M059J (cell line): ENCODE measurements around the gene CENPX. TPM values are rescaled to one million over a fixed set of nuclear protein-coding genes. Genes with fewer than 3 reads are reported as not detected.
A peak's percentile ranks its signal among the peaks of the same experiment; 100 is the strongest.

ENCODE experiments used
- DNase-seq: peaks from one replicate; pipeline ENCODE4 v3.0.0-alpha.2; 2012; ENCODE audit warnings: low read depth
- total RNA-seq: library from RNA; depleted of rRNA; stranded (reverse); fragments of >200 nt; shearing (Covaris generic); gene quantifications from 2 replicates; pipeline ENCODE4 v1.2.3, GENCODE V29; 2014

Gene CENPX
- total RNA-seq, 1 experiment from 2014 or later = 155 TPM

DNA sequence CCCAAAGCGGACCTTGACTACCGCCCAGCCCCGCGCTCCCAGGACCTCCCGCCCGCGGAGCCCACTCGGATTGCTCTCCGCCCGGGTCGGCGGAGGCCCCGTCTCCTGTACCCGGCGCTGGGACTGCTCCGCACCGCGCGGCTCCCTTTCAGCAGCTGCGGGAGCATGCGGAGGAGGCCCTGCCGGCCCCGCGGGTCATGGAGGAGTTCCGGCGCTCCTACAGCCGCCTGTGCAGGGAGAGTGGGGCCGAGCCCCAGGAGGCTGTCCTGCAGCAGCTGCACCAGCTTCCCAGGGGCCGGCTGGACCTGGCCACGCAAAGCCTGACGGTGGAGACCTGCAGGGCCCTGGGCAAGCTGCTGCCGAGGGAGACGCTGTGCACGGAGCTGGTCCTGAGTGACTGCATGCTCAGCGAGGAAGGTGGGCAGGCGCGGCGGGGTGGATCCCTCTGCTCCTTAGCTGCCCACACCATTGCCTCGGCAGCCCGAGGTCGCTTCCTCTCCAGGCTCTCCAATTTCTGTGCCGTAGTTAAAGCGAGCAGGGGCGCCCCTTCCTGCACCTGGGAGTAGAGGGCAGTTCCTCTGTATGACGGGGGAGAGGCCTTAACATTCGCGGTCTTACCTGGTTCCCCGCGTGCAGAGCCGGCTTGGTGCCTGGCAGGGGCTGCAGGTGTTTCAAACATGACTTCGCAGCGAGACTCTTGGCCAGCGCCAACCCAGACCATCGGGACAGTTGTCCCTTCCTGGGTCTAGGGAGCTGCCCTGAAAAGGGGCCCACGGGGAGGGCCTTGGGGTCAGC lies 966 bp upstream of the CENPX start:
- DNase-seq = peak; percentile 25

DNA sequence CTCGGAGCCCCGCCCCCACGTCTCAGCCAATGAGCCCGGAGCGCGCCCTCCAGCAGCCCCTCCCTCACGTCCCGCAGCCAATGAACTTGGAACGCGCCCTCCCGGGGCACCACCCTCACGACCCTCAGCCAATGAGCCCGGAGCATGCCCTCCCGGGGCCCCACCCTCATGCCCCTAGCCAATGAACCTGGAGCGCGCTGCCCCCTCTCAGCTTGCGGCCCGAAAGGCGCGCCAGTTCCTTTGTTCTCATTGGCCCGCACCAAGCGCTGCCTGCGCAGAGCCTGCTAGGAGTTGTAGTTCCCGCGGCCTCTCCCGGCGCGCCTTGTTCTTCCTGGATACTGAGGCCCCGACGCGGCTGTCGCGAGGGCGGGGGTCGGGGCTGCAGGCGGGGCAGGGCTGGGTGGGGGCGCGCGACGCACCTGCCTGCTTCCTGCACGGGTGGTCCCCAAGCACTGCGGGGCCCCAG lies 336 bp upstream of the CENPX start, which contains the start of gene LRRC45:
Gene LRRC45, plus strand, starts transcription at position 325 of the 466 bp plus-strand sequence. CDS start 339 bp downstream, outside the sequence.
- peak; percentile 99 for DNase-seq

DNA sequence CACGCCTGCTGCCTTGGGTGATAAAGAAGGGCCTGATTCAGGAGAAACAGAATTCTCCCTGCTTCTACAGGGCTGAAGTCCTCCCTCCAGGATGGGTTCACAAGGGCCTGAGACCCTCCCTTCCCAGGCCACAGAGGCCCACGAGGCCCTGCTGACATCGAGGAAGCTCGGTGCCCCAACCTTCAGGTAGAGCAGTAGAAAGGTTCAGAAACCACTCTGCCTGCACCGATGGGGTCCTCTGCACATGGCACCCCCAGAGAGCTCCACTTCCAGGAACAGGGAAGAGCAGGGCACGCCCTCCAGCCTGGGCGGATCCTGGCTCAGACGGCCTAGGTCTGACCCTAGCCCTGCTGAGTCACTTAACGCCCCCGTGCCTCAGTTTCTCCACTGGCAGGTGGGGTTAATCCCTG lies 773 bp downstream of the CENPX start:
- no peak for DNase-seq

- peak; percentile 82 for DNase-seq
Observed at GRCh38 chr17:82021107-82021899, 1.4 kb downstream of the CENPX start.

DNA sequence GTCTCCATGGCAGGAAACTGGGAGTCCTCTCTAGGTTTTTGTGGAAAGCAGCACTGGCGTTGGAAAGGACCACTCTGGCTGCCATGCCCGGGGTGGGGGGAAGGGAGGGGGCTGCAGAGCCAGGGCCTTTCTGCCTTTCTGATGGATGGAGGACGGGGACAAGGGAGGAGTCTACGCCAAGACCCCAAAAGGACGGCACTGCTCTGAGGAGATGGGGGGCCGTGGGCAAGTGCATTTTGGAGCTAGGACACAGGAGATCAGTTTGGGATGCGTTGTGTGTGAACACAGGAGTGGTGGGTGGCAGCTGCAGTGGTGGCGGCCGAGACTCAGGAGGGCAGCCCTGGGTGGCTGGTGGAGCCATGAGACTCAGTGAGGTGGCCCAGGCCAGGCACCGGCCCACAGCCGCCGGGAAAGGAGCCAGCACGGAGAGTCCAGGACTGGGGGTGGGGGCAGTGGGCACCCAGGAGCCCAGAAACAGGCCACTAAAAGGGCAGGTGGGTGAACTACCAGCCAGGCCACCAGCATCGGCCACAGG lies 2.0 kb downstream of the CENPX start:
- no peak for DNase-seq

DNA sequence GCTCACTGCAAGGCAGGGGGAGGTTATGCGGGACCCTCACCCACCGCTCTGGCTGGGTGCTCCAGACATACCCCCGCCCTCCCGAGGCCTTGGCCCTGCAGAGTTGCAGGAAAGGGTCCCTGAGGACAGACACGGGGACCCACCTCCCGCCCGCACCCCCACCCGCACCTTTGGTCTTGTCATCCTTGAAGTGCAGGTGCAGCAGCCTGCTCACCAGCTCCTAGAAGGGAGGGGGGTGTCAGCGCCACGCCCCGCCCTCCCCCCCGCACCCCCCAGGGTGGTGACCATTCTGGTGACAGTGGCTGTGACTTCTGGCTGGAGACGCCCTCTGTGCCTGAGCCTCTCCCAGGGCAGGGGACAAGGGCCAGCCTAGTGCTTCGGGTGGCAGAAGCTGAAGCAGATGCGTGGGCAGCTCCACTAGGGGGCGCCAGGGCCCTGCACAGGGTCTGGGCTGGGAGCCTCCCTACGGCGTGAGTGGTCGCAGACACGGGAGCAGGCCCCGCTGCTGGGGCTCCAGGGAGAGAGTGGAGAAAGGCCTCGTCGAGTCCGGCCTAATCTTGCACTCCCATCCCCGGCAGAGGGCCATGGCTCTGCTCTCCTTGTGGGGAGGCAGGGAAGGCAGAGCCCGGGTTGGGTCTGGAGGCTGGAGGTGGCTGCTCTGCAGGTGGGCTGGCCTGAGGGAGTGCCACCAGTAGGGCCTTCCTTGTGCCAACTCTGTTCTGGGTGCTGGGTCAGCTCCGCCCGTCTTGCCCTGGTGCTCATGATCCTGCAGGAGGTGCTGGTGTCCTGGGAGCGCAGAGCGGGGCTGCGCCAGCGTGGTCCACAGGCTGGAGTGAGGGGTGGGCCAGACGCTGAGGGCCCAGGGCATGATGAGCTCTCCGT lies 2.7 kb downstream of the CENPX start:
- peak; percentile 23 for DNase-seq

GRCh38 chr17:82018989-82019689 lies 3.5 kb downstream of the CENPX start:
- DNase-seq = no peak

- DNase-seq = peak; percentile 61
Observed at GRCh38 chr17:82018152-82018988, 4.3 kb downstream of the CENPX start.

- no peak for DNase-seq
Observed at GRCh38 chr17:82017612-82018151, 5.0 kb downstream of the CENPX start.

DNA sequence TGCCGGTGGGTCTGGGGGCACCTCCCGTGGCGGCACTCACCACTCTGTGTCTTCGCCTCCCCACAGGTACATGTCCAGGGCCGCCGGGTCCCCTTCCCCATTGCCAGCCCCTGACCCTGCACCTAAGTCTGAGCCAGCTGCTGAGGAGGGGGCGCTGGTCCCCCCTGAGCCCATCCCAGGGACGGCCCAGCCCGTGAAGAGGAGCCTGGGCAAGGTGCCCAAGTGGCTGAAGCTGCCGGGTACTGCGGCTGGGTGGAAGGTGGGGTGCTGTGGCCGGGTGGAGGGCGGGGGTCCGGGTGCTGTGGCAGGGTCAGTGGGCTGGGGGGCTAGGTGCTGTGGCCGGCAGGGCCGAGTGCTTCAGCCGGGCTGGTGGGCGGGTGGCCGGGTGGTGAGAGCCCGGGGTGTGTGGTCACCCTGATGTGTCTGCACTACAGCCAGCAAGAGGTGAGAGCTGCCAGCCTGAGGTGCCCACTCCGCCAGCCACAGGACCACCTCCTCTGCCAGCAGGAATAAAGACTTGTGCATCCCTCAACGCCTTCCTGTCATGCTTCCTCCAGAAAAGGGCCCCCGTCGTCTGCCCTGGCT lies 5.7 kb downstream of the CENPX start:
- no peak for DNase-seq

- no peak for DNase-seq
Observed at GRCh38 chr17:82016061-82016874, 6.4 kb downstream of the CENPX start.

- DNase-seq = no peak
Observed at GRCh38 chr17:82015311-82015971, 7.2 kb downstream of the CENPX start.

GRCh38 chr17:82014971-82015310 lies 7.7 kb downstream of the CENPX start:
- DNase-seq = no peak

GRCh38 chr17:82014432-82014831 lies 8.2 kb downstream of the CENPX start:
- no peak for DNase-seq

- no peak for DNase-seq
Observed at GRCh38 chr17:82013772-82014321, 8.8 kb downstream of the CENPX start.

DNA sequence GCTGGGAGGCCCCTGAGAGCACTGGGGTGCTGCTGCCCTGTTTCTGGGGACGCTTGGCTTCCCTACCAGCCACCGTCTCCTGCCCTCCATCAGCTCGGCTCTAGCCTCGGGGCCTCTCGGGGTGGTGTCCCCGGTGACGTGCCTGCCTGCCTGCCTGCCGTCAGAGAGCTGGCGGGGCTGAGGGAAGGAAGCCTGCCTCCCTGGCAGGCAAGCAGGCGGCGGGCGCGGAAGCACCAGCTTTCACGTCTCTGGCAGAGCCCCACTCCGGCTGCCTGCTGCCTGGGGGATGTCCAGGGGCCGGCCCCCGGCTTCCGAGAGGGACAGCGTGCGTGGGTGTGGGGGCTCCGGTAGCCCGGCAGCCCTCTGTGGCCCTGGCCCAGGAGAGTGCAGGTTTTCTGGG lies 9.3 kb downstream of the CENPX start:
- DNase-seq = peak; percentile 46

DNA sequence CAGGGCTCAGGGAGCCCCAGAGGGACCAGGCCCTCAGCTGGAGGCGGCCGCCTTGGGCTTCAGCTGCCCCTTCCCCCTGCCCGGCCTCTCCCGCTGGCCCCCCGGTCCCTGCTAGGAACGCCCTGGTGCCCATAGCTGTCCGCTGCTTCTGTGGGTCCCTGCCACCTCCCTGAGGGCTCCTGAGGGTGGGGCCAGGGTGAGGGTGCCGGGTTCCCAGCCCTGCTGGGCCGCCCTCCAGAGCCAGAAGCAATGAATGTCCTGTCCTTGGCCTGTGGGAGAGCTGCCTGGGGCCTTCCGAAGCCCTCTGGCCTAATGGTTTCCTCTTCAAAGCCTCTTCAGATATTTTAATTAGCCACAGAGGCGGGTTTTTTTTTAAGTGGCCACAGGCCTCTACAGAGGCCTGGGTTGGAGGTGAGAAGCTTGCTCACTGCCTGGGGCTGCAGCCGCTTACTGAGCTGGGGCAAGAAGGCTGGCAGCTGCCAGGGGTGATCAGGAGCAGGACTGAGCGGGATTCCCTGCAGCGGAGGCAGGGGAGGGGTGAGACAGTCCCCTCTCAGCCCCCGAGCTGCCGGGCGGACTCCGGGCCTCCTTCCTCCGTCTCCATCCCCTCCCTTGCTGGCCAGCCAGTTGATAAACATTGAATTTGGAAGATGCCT lies 9.9 kb downstream of the CENPX start:
- peak; percentile 83 for DNase-seq
